IPS-20b (cell line): Measurements from ENCODE around the gene LRRC7.

Source experiments
- H3K27ac ChIP-seq: one replicate; pipeline ENCODE4 v1.5.1; 2013; ENCODE audit warnings: low read length
- H3K27me3 ChIP-seq: 2 replicates; pipeline ENCODE4 v1.6.1; 2013; ENCODE audit warnings: mild to moderate bottlenecking, low read length, inconsistent platforms; ENCODE audit not compliant: insufficient read depth
- H3K36me3 ChIP-seq: 2 replicates; pipeline ENCODE4 v1.6.1; 2013; ENCODE audit warnings: low read depth, mild to moderate bottlenecking, inconsistent platforms, low read length, moderate library complexity; ENCODE audit not compliant: insufficient read depth
- H3K4me1 ChIP-seq: 2 replicates; pipeline ENCODE4 v1.6.1; 2013; ENCODE audit warnings: mild to moderate bottlenecking, control low read depth, inconsistent platforms, low read length, moderate library complexity; ENCODE audit not compliant: insufficient read depth
- H3K4me3 ChIP-seq: 2 replicates; pipeline ENCODE4 v1.5.1; 2013; ENCODE audit warnings: mild to moderate bottlenecking, low read length, inconsistent platforms
- H3K9ac ChIP-seq: 2 replicates; pipeline ENCODE4 v1.6.1; 2013; ENCODE audit warnings: low read depth, mild to moderate bottlenecking, inconsistent platforms, low read length, moderate library complexity
- H3K9me3 ChIP-seq: 2 replicates; pipeline ENCODE4 v1.6.1; 2013; ENCODE audit warnings: mild to moderate bottlenecking, low read depth, low read length, inconsistent platforms; ENCODE audit not compliant: insufficient read depth

Gene LRRC7

DNA sequence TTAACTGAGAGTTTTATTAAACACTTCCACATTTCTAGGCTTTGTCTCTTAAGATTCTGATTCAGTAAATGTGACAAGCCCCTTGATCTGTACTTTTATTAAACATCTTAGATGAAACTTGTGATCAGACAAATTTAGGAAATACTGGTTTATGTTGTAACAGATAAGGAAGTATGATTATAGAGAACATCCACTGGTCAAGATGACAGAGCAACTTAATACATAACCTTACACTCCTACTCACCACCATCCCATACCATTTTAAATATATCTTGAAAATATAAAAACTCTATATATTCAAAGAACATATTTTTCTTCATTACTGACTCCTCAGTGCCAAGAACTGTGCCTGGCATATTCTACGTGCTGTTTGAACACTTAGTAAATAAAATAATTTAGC is 420.2 kb downstream of the LRRC7 start:
- Histone ChIP-seq H3K9ac (no peak overlapping the region), H3K36me3 (no peaks in the 10 kb centered on the region), H3K4me3 (no peak overlapping the region), H3K27me3 (no peaks in the 10 kb centered on the region), H3K4me1 (no peaks in the 10 kb centered on the region), H3K9me3 (no peaks in the 10 kb centered on the region), H3K27ac (no peak overlapping the region)

DNA sequence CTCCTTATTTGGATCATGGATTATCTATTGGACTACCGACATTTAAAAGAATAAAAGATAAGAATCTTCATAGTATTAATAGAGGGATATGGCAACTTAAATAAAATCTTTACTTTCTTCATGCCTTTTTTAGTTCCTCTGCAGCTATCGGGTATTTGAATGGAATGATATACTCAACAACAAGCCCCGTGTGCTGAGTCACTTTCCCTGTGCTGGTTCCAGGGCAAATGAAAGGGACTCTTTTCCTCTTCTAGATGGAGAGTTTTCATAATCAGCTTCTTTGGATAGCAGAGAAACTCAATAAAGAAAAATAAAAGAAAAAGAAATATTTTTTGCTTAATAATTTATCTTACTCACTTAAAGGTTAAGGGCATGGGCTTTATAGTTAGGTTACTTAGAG is 423.9 kb downstream of the LRRC7 start:
- no peaks in the 10 kb centered on the region for H3K4me1 ChIP-seq
- H3K27ac ChIP-seq = no peak overlapping the region
- no peaks in the 10 kb centered on the region for H3K36me3 ChIP-seq
- H3K9ac ChIP-seq = no peak overlapping the region
- H3K9me3 ChIP-seq = no peaks in the 10 kb centered on the region
- H3K4me3 ChIP-seq = no peak overlapping the region
- H3K27me3 ChIP-seq = no peaks in the 10 kb centered on the region

DNA sequence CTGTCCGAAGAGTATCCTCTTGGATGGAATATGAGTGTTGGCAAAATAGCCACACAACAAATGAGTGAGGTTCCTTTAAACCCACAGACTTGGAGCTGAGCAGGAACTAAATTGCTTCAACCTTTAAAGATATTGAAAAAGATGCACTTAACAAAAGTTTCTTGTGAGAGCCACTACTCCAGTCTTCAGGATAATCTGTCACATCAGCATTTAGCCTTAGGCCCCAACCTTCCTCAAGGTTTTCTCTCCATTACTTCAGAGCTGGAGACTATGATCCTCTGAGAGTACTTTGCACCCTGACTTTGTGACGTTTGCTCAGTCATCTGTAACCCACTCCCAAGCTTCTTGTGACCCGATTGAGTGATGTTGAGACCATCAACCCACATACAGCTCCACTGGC is 424.9 kb downstream of the LRRC7 start:
- H3K9me3 ChIP-seq = no peaks in the 10 kb centered on the region
- no peaks in the 10 kb centered on the region for H3K4me1 ChIP-seq
- no peak overlapping the region for H3K4me3 ChIP-seq
- no peak overlapping the region for H3K9ac ChIP-seq
- no peaks in the 10 kb centered on the region for H3K27me3 ChIP-seq
- H3K36me3 ChIP-seq = no peaks in the 10 kb centered on the region
- H3K27ac ChIP-seq = no peak overlapping the region

DNA sequence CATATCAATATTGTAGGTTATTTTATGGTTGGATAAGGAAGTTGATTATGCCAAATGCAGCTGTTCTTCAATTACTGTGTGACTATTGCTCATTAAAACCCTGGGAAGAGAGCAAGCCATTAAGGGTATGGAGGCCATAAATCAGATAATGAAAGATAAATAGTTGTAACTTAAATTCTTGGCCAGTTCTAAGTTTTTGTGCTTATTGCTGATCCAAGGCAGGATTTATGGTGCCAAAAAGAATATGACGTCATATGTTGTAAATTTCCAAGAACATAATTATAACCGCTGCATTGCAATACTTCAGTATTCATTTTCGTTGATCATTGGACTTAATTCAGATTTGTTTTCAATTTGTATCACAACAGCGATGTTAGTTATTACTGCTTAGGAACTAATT is 426.1 kb downstream of the LRRC7 start:
- Histone ChIP-seq H3K27ac (no peak overlapping the region), H3K4me1 (no peaks in the 10 kb centered on the region), H3K4me3 (no peak overlapping the region), H3K9ac (no peak overlapping the region), H3K36me3 (no peaks in the 10 kb centered on the region), H3K9me3 (no peaks in the 10 kb centered on the region), H3K27me3 (no peaks in the 10 kb centered on the region)

DNA sequence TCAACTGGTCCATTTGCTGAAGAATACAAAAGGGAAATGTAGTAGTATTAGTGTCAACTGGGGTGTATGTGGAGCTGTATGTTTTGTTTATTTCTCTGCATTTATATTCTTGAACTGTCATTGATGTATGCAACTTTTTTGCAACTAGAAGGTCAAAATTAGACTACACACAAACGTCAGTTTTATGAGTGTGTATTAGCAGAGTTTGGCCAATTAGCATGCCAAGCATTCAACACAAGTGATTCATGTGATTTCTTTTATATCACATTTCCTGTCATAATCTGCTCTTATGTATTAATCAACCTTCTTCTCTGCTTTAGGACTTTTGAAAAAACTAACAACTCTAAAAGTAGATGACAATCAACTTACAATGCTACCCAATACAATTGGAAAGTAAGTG is 426.5 kb downstream of the LRRC7 start:
- Histone ChIP-seq H3K4me1 (no peaks in the 10 kb centered on the region), H3K27me3 (no peaks in the 10 kb centered on the region), H3K4me3 (no peak overlapping the region), H3K9me3 (no peaks in the 10 kb centered on the region), H3K36me3 (no peaks in the 10 kb centered on the region), H3K9ac (no peak overlapping the region), H3K27ac (no peak overlapping the region)

DNA sequence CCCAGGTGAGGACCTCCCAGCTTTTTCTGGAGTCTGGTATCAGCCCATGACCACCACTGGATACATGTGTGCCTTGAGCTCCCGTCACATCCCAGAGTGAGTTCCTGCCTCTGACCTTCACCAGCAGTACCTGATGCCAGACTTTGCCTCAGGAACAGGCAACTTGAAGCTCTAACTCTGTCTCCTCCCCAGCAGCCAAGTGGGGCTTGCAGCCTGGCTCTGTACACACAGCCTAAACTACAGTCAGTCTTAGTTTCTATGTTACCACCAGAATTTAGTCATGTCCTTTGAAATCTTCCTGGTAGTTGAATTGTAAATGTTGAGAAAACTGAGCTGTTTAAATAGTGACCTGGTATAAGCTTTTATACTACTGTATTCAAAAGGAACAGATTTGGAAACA is 431.1 kb downstream of the LRRC7 start:
- Histone ChIP-seq H3K4me3 (no peak overlapping the region), H3K9ac (no peak overlapping the region), H3K27me3 (no peaks in the 10 kb centered on the region), H3K36me3 (no peaks in the 10 kb centered on the region), H3K9me3 (no peaks in the 10 kb centered on the region), H3K4me1 (no peaks in the 10 kb centered on the region), H3K27ac (no peak overlapping the region)

DNA sequence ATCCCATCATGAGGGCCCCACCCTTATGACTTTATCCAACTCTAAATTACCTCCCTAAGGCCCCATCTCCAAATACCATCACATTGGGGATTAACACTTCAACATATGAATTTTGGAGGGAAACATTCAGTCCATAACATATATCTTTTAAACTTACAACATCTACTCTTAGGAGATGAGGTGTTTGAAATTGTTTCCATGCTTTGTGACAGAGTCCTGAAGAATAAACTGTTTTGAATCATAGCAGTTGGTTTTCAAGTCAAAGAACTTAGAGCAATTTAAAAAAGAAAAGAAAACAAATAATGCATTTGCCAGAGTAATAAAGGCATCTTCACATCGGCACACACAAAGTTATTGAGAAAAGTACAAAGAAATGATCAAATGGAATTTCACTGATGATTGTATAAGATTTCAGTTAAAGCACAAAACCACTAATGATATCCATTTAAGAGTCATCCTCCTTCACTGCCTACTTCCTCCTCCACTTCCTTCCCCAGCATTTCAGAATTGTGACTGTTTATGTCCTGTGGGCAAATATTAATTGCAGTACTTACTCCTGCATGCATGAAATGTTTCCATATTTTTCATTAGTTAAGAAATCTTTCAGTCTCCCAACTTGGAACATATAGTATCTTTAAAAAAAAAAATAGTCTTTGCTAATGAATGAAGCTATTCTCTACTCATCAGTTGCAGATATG is 435.6 kb downstream of the LRRC7 start:
- Histone ChIP-seq H3K9me3 (no peaks in the 10 kb centered on the region), H3K27ac (no peak overlapping the region), H3K9ac (no peak overlapping the region), H3K36me3 (no peaks in the 10 kb centered on the region), H3K27me3 (no peaks in the 10 kb centered on the region), H3K4me1 (no peaks in the 10 kb centered on the region), H3K4me3 (no peak overlapping the region)

DNA sequence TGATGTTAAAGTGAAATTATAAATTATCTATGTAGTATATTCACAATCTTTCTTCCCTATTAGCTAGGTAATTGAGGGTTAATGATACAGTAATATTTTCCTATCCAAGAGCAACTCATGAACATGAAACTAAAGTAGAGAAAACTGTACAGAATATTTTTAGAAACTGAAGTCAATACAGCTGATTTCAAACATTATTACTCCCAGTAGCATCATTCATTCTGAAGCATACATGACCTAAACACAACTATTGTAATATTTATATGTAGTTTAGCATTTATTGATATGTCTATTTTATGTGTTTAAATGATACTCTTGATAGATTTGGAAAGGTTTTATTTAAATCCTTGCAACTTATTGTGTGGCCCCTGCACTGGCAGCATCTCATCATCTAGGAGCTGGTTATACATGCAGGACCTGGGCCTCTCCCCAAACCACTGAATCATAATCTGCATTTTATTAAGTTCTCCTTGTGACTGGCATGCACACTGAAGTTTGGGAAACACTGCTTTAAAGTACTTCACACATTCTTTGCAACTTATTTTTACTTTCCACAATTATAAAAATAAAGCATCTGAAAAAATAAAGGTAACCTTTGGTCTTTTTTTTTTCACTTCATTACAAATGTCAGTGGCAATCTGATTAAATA is 437.8 kb downstream of the LRRC7 start:
- no peak overlapping the region for H3K4me3 ChIP-seq
- no peaks in the 10 kb centered on the region for H3K27me3 ChIP-seq
- no peaks in the 10 kb centered on the region for H3K4me1 ChIP-seq
- H3K27ac ChIP-seq = no peak overlapping the region
- H3K36me3 ChIP-seq = no peaks in the 10 kb centered on the region
- no peaks in the 10 kb centered on the region for H3K9me3 ChIP-seq
- no peak overlapping the region for H3K9ac ChIP-seq

DNA sequence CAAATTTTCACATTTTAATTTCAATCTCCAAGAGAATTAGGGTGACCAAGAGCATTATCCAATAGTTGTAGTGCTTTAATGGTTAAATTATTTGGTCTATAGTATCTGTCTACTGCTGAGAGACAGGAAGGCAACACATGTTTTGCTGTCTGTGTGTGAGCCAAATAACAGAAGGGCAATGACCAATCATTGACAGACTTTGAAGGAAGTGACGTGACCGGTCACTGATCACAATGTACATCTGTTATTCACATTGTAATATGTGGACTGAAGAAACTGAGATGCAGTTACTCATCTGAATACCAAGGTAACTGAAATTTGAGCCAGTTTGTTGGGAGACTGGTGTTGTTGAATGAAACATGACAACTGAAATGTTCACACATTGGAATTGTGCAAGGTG is 440.9 kb downstream of the LRRC7 start:
- Histone ChIP-seq H3K4me3 (no peak overlapping the region), H3K4me1 (no peaks in the 10 kb centered on the region), H3K27me3 (no peaks in the 10 kb centered on the region), H3K36me3 (no peaks in the 10 kb centered on the region), H3K27ac (no peak overlapping the region), H3K9me3 (no peaks in the 10 kb centered on the region), H3K9ac (no peak overlapping the region)

DNA sequence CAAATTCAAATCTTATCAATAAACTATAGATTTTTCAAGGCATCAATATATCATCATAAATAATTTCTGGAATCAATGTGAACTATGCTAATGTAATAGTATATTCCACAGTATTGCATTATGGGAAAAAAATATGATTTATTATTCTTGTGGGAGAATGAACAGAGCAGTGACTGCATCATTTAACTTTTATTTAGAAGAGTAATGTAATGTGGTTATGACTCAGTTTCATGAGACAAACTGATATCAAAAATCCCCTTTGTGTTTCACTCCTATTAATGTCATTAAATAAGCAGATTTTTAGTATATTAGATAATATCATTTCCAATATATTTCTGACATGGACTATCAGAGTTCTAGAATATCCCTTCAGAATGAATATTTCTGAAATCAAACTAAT is 450.0 kb downstream of the LRRC7 start:
- H3K36me3 ChIP-seq = no peaks in the 10 kb centered on the region
- H3K9me3 ChIP-seq = no peaks in the 10 kb centered on the region
- H3K4me3 ChIP-seq = no peak overlapping the region
- no peaks in the 10 kb centered on the region for H3K4me1 ChIP-seq
- no peak overlapping the region for H3K9ac ChIP-seq
- no peaks in the 10 kb centered on the region for H3K27me3 ChIP-seq
- H3K27ac ChIP-seq = no peak overlapping the region

DNA sequence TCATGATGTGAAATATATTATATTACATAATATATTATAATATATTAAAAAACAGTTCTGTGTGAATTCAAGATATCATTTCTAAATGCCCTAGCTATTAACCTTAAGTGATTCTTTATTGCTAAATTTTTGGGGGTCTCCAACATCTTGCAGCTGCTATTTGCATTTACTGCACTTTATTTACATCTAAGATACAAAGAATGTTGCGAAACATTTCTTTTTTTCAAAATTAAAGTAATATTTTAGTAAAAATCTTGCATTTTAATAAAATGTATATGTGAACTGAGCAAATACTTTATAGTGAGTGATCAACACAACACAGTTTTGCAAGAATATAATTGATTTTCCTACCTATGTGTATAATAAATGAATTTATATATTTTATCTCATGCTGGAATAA is 456.6 kb downstream of the LRRC7 start:
- H3K9ac ChIP-seq = no peak overlapping the region
- no peaks in the 10 kb centered on the region for H3K9me3 ChIP-seq
- no peak overlapping the region for H3K4me3 ChIP-seq
- H3K36me3 ChIP-seq = no peaks in the 10 kb centered on the region
- no peak overlapping the region for H3K27ac ChIP-seq
- no peaks in the 10 kb centered on the region for H3K4me1 ChIP-seq
- no peaks in the 10 kb centered on the region for H3K27me3 ChIP-seq

DNA sequence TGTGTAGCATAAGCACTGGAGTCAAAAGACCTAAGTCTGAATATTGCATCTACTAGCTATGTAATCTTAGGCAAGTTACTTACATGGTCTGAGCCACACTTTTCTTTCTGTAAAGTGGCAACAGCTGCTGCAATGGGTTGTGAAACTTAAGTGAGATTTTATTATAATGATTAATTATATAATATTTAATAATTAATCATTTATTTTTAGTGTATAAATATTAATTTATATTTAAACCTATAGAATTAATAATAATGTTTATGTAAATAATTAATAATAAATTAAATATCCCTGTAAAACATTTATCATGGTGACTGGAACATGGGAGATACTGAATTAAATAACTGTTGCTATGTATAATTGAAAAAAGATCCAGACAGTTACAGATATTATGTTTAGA is 457.3 kb downstream of the LRRC7 start:
- Histone ChIP-seq H3K9ac (no peak overlapping the region), H3K4me3 (no peak overlapping the region), H3K9me3 (no peaks in the 10 kb centered on the region), H3K27me3 (no peaks in the 10 kb centered on the region), H3K27ac (no peak overlapping the region), H3K36me3 (no peaks in the 10 kb centered on the region), H3K4me1 (no peaks in the 10 kb centered on the region)
